K562 (cell line): ENCODE results near the gene KNG1. TPM values are rescaled to one million over a fixed set of nuclear protein-coding genes. Genes with fewer than 3 reads are reported as not detected.

ENCODE experiments used
- ATF4 ChIP-seq: fragments of 450-650 bp; formaldehyde crosslinking; IDR thresholded peaks from 2 replicates; pipeline ENCODE4 v1.4.0; 2022; ENCODE audit warnings: mild to moderate bottlenecking, moderate library complexity
- IRF2 ChIP-seq: sonication (generic); formaldehyde crosslinking; IDR thresholded peaks from 2 replicates; pipeline ENCODE4 v1.8.1; 2022; ENCODE audit warnings: mild to moderate bottlenecking, missing genetic modification reagents
- NCOA4 ChIP-seq: fragments of 450-650 bp; IDR thresholded peaks from 2 replicates; pipeline ENCODE4 v1.6.1; 2018; ENCODE audit warnings: mild to moderate bottlenecking; ENCODE audit not compliant: partially characterized antibody
- REST ChIP-seq, 2 experiments: fragments of 450-650 bp; formaldehyde crosslinking in 1 of 2; IDR thresholded peaks; 2 replicates each; pipeline versions ENCODE4 v1.4.0 to v1.6.1; 2014 to 2020; ENCODE audit warnings: mild to moderate bottlenecking in 2 of 2, borderline replicate concordance in 1 of 2, low read depth in 1 of 2
- SNIP1 ChIP-seq: fragments of 450-650 bp; IDR thresholded peaks from 2 replicates; pipeline ENCODE4 v1.7.1; 2017; ENCODE audit warnings: low read depth, mild to moderate bottlenecking
- SREBF1 ChIP-seq: fragments of 150-350 bp; IDR thresholded peaks from 2 replicates; pipeline ENCODE4 v1.6.1; 2014; ENCODE audit warnings: antibody characterized with exemption, low read depth, low read length, borderline replicate concordance
- SRSF7 ChIP-seq: fragments of 200-400 bp; formaldehyde crosslinking; optimal IDR thresholded peaks from 2 replicates; pipeline ENCODE3; 2017; ENCODE audit warnings: mild to moderate bottlenecking, low read depth, low read length
- TFAM ChIP-seq: fragments of 250-450 bp; sonication (Bioruptor Pico); conservative IDR thresholded peaks from 2 replicates; pipeline ENCODE4 v1.5.0; 2021; ENCODE audit warnings: mild to moderate bottlenecking, moderate library complexity
- ZNF140 ChIP-seq: fragments of 250-450 bp; sonication (Bioruptor Pico); IDR thresholded peaks from 2 replicates; pipeline ENCODE4 v1.8.0; 2021; ENCODE audit warnings: moderate library complexity, mild to moderate bottlenecking, inconsistent platforms
- ZNF165 ChIP-seq: fragments of 250-450 bp; sonication (Bioruptor Pico); IDR thresholded peaks from 2 replicates; pipeline ENCODE4 v1.4.0; 2020; ENCODE audit warnings: borderline replicate concordance
- ZNF175 ChIP-seq: fragments of 200-800 bp; sonication (Bioruptor generic); IDR thresholded peaks from 2 replicates; pipeline ENCODE4 v1.6.1; 2016; ENCODE audit warnings: low read depth, mild to moderate bottlenecking, missing genetic modification characterization, missing compliant biosample characterization
- ZNF431 ChIP-seq: sonication (generic); formaldehyde crosslinking; IDR thresholded peaks from 2 replicates; pipeline ENCODE4 v1.8.0; 2022; ENCODE audit warnings: mild to moderate bottlenecking, missing genetic modification reagents
- ZNF592 ChIP-seq: fragments of 450-650 bp; IDR thresholded peaks from 2 replicates; pipeline ENCODE4 v1.6.1; 2017; ENCODE audit warnings: antibody characterized with exemption, mild to moderate bottlenecking
- polyA plus RNA-seq, 8 experiments: library from polyadenylated mRNA; depleted of rRNA in 4 of 8; stranded (reverse) in 5 of 8; unstranded in 3 of 8; fragments of >200 nt; fragmentation: Nextera tagmentation in 2 of 8; fragmentation: Illumina TruSeq in 1 of 8; extraction: Ambion mirVana in 2 of 8; extraction: Trizol in 1 of 8; gene quantifications; 2 replicates each; pipeline versions ENCODE4 v1.2.1 to v1.2.3, GENCODE V29; 2011 to 2014; ENCODE audit warnings: inconsistent platforms in 1 of 8, missing spikeins in 1 of 8
- total RNA-seq, 7 experiments: library from RNA; depleted of rRNA in 6 of 7; stranded (reverse); fragments of >200 nt in 6 of 7; fragmentation: Illumina TruSeq in 2 of 7; extraction: Trizol in 2 of 7; gene quantifications; 2 replicates each; pipeline versions ENCODE4 v1.2.1 to v1.2.3, GENCODE V29; 2011 to 2021; ENCODE audit warnings: low replicate concordance in 1 of 7

KNG1 gene
- total and polyA plus RNA-seq, 9 of the 15 experiments (the other 6 are each of a cell fraction or from before 2014, with no cell fraction given): 0.09 TPM; not detected in 8

- TF ChIP-seq ZNF431 (CRISPR knock-in tag) (no peak; the same call in 1 of the 2 replicates), SREBF1 (no peak), IRF2 (no peak), TFAM (CRISPR knock-in tag) (no peak), ZNF165 (peak; percentile 30; the same call in 1 of the 2 replicates), ZNF140 (CRISPR knock-in tag) (no peak), REST (IDR thresholded peaks at IDR 0.05; ENCODE audit: borderline replicate concordance) (no peak), REST (CRISPR knock-in tag; IDR thresholded peaks at IDR 0.05; ENCODE audit: low read depth) (peak; percentile 60; the same call in 1 of the 2 replicates), SNIP1 (no peak), ATF4 (CRISPR knock-in tag) (peak; percentile 66; the same call in 1 of the 2 replicates), SRSF7 (no peak), ZNF592 (no peak), ZNF175 (CRISPR knock-in tag) (no peak), NCOA4 (no peak)
These were observed 66.8 kb downstream of the KNG1 start (continued) for GRCh38 chr3:186783731-186784515.
